Type B pancreatic cell (in vitro differentiated cells): ENCODE measurements around the gene SFN. TPM values are rescaled to one million over a fixed set of nuclear protein-coding genes. Genes with fewer than 3 reads are reported as not detected.
A peak's percentile ranks its signal among the peaks of the same experiment; 100 is the strongest.

Experiments
- DNase-seq: peaks from one replicate; pipeline ENCODE4 v3.0.0; 2021; ENCODE audit warnings: mixed read lengths; ENCODE audit not compliant: unreplicated experiment; ENCODE audit errors: extremely low spot score
- H3K27ac Mint-ChIP-seq: 2 replicates; pipeline ENCODE4 v1.8.0; 2021; ENCODE audit warnings: mild to moderate bottlenecking, mixed read lengths
- H3K27me3 Mint-ChIP-seq: 2 replicates; pipeline ENCODE4 v1.8.0; 2021; ENCODE audit warnings: mixed read lengths
- H3K36me3 Mint-ChIP-seq: 2 replicates; pipeline ENCODE4 v1.8.0; 2021; ENCODE audit warnings: mixed read lengths
- H3K4me1 Mint-ChIP-seq: one replicate; pipeline ENCODE4 v1.8.0; 2021; ENCODE audit warnings: mixed read lengths; ENCODE audit not compliant: unreplicated experiment
- H3K4me3 Mint-ChIP-seq: 2 replicates; pipeline ENCODE4 v1.8.0; 2021; ENCODE audit warnings: mild to moderate bottlenecking, mixed read lengths
- H3K9me3 Mint-ChIP-seq: 2 replicates; pipeline ENCODE4 v1.8.0; 2021; ENCODE audit warnings: mixed read lengths
- CTCF ChIP-seq: fragments of 200-600 bp; sonication (generic); conservative IDR thresholded peaks from 2 replicates; pipeline ENCODE4 v1.5.0; 2021; ENCODE audit warnings: antibody characterized with exemption, mild to moderate bottlenecking
- total RNA-seq: library from RNA; stranded (reverse); gene quantifications from 2 replicates; pipeline ENCODE4 v1.2.1, GENCODE V29; 2021; ENCODE audit warnings: low replicate concordance

The SFN gene
- total RNA-seq, 1 donor from 2014 or later = 27.7 TPM

- no peak overlapping the region for H3K4me3 Mint-ChIP-seq
- H3K4me1 Mint-ChIP-seq = peaks cover 13% of the 10 kb centered on the region
These were observed 31.3 kb downstream of the SFN start for GRCh38 chr1:26894263-26894662.

GRCh38 chr1:26897351-26897750 lies 34.4 kb downstream of the SFN start:
- no peak for DNase-seq
- no peaks in the 10 kb centered on the region for H3K9me3 Mint-ChIP-seq
- peaks cover 19% of the 10 kb centered on the region for H3K4me1 Mint-ChIP-seq
- H3K4me3 Mint-ChIP-seq = no peak overlapping the region
- H3K36me3 Mint-ChIP-seq = peaks cover 20% of the 10 kb centered on the region
- H3K27ac Mint-ChIP-seq = no peak overlapping the region
- H3K27me3 Mint-ChIP-seq = no peaks in the 10 kb centered on the region
- no peak for TF ChIP-seq CTCF

More at GRCh38 chr1:26894263-26894662, 31.3 kb downstream of the SFN start:
- H3K27ac Mint-ChIP-seq = peak overlapping the region; percentile 68
- no peak for TF ChIP-seq CTCF
- no peak for DNase-seq
- peaks cover 19% of the 10 kb centered on the region for H3K36me3 Mint-ChIP-seq
- H3K9me3 Mint-ChIP-seq = no peaks in the 10 kb centered on the region
- no peaks in the 10 kb centered on the region for H3K27me3 Mint-ChIP-seq

- DNase-seq = peak; percentile 91
- peaks cover 19% of the 10 kb centered on the region for H3K4me1 Mint-ChIP-seq
- TF ChIP-seq CTCF = no peak
- peak within 1 kb of the TSS; percentile 95 for H3K27ac Mint-ChIP-seq
- H3K9me3 Mint-ChIP-seq = no peaks in the 10 kb centered on the region
- peaks cover 9% of the 10 kb centered on the region for H3K36me3 Mint-ChIP-seq
- H3K27me3 Mint-ChIP-seq = no peaks in the 10 kb centered on the region
- H3K4me3 Mint-ChIP-seq = peak within 1 kb of the TSS; percentile 94
These were observed 37.3 kb downstream of the SFN start, which contains the start of gene GPATCH3 for GRCh38 chr1:26900001-26900814. GPATCH3 (minus strand) TSS chr1:26900467; CDS start chr1:26900442, 25 bp downstream.

- H3K36me3 Mint-ChIP-seq = peaks cover 9% of the 10 kb centered on the region
- no peaks in the 10 kb centered on the region for H3K9me3 Mint-ChIP-seq
- H3K4me1 Mint-ChIP-seq = peaks cover 19% of the 10 kb centered on the region
- DNase-seq = no peak
- TF ChIP-seq CTCF = no peak
- peak overlapping the region; percentile 95 for H3K27ac Mint-ChIP-seq
- H3K4me3 Mint-ChIP-seq = peak overlapping the region; percentile 94
- no peaks in the 10 kb centered on the region for H3K27me3 Mint-ChIP-seq
These were observed 38.0 kb downstream of the SFN start for GRCh38 chr1:26900815-26901511.

- Mint-ChIP-seq H3K27me3 (peaks cover 7% of the 10 kb centered on the region), H3K27ac (peak overlapping the region; percentile 7), H3K9me3 (no peaks in the 10 kb centered on the region), H3K36me3 (no peaks in the 10 kb centered on the region), H3K4me1 (no peaks in the 10 kb centered on the region), H3K4me3 (no peak overlapping the region)
- no peak for TF ChIP-seq CTCF
- no peak for DNase-seq
These were observed 44.3 kb downstream of the SFN start for GRCh38 chr1:26907071-26907917.
